ENCODE data around the gene SCN9A. TPM values are rescaled to one million over a fixed set of nuclear protein-coding genes. Genes with fewer than 3 reads are reported as not detected.

The SCN9A gene
- total RNA-seq, 1 donor from 2014 or later, result 7.8 TPM

DNA sequence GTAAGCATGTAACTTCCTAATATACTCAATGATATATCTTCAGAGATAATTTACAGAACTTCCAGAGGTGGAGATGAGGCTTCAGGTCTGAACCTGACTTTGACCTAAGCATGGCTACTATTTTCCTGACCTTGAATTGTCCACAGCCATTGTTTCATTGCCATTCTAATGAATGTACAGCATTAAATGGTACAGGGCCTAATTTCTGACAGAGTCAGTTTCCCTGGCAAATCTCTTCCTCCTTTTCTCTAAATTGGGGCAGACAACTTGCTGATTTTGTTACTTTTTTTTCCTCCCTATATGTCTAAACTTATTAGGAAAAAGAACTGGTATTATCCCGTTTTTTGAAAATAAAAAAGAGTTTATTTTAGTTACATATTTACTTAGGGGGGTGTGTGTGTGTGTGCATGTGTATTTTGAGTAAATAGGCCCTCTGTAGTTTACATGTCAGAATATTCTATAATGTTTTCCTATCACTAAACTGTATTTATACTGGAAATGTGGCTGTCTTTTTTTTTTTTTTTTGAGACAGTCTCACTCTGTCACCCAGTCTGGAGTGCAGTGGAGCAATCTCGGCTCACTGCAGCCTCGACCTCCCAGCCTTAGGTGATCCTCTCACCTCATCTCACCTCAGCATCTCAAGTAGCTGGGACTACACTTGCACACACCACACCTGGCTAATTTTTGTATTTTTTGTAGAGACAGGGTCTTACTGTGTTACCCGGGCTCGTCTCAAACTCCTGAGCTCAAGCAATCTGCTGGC is 43.3 kb upstream of the SCN9A start:
- Mint-ChIP-seq H3K27me3 (ENCODE audit: low read depth, unreplicated experiment) (no peaks in the 10 kb centered on the region), H3K4me1 (ENCODE audit: low read depth, unreplicated experiment) (no peaks in the 10 kb centered on the region), H3K27ac (ENCODE audit: unreplicated experiment) (no peak overlapping the region), H3K9me3 (ENCODE audit: unreplicated experiment) (no peaks in the 10 kb centered on the region), H3K4me3 (ENCODE audit: unreplicated experiment) (no peak overlapping the region), H3K36me3 (ENCODE audit: low read depth, unreplicated experiment) (no peaks in the 10 kb centered on the region)
- Histone ChIP-seq H3K4me3 (ENCODE audit: insufficient read depth, low read depth, low read length) (no peak overlapping the region), H3K27ac (ENCODE audit: low read depth, low read length) (no peak overlapping the region), H3K36me3 (ENCODE audit: insufficient read depth, low read length) (no peaks in the 10 kb centered on the region), H3K9ac (ENCODE audit: low read length) (no peak overlapping the region), H4K20me1 (ENCODE audit: insufficient read depth, low read length) (no peaks in the 10 kb centered on the region), H3K27me3 (ENCODE audit: insufficient read depth, low read length) (no peaks in the 10 kb centered on the region), H3K9me3 (ENCODE audit: insufficient read depth, low read depth, low read length) (no peaks in the 10 kb centered on the region), H2AFZ (ENCODE audit: low read depth, low read length) (no peak overlapping the region), H3K4me2 (ENCODE audit: low read length) (no peak overlapping the region), H3K4me1 (ENCODE audit: insufficient read depth, low read length) (no peaks in the 10 kb centered on the region), H3K79me2 (ENCODE audit: insufficient read depth, low read length) (no peaks in the 10 kb centered on the region)
- DNase-seq (ENCODE audit: low read depth), result no peak
- no peak for TF ChIP-seq EZH2 (IDR thresholded peaks at IDR 0.05; ENCODE audit: insufficient read depth, low read length)
- TF ChIP-seq CTCF (IDR thresholded peaks at IDR 0.05; ENCODE audit: insufficient read depth, low read depth, low read length), result no peak
- no peak for FAIRE-seq

- peaks cover 2% of the 10 kb centered on the region for H3K4me1 Mint-ChIP-seq (ENCODE audit: low read depth, unreplicated experiment)
- TF ChIP-seq EZH2 (IDR thresholded peaks at IDR 0.05; ENCODE audit: insufficient read depth, low read length), result no peak
- no peak for TF ChIP-seq CTCF (IDR thresholded peaks at IDR 0.05; ENCODE audit: insufficient read depth, low read depth, low read length)
- Histone ChIP-seq H3K4me1 (ENCODE audit: insufficient read depth, low read length) (no peaks in the 10 kb centered on the region), H3K9ac (ENCODE audit: low read length) (no peak overlapping the region), H3K4me3 (ENCODE audit: insufficient read depth, low read depth, low read length) (no peak overlapping the region), H3K9me3 (ENCODE audit: insufficient read depth, low read depth, low read length) (no peaks in the 10 kb centered on the region), H3K27me3 (ENCODE audit: insufficient read depth, low read length) (no peaks in the 10 kb centered on the region), H3K79me2 (ENCODE audit: insufficient read depth, low read length) (no peaks in the 10 kb centered on the region), H3K27ac (ENCODE audit: low read depth, low read length) (no peak overlapping the region), H2AFZ (ENCODE audit: low read depth, low read length) (no peak overlapping the region), H4K20me1 (ENCODE audit: insufficient read depth, low read length) (no peaks in the 10 kb centered on the region), H3K4me2 (ENCODE audit: low read length) (no peak overlapping the region), H3K36me3 (ENCODE audit: insufficient read depth, low read length) (no peaks in the 10 kb centered on the region)
- DNase-seq (ENCODE audit: low read depth) (peak; percentile 53), FAIRE-seq (peak; percentile 52)
- H3K27ac Mint-ChIP-seq (ENCODE audit: unreplicated experiment), result no peak overlapping the region
- H3K27me3 Mint-ChIP-seq (ENCODE audit: low read depth, unreplicated experiment), result no peaks in the 10 kb centered on the region
- no peak overlapping the region for H3K4me3 Mint-ChIP-seq (ENCODE audit: unreplicated experiment)
- no peaks in the 10 kb centered on the region for H3K9me3 Mint-ChIP-seq (ENCODE audit: unreplicated experiment)
- no peaks in the 10 kb centered on the region for H3K36me3 Mint-ChIP-seq (ENCODE audit: low read depth, unreplicated experiment)
Measured at GRCh38 chr2:166417669-166418068, 41.9 kb upstream of the SCN9A start.

- H3K27ac Mint-ChIP-seq (ENCODE audit: unreplicated experiment), result no peak overlapping the region
- H3K4me1 Mint-ChIP-seq (ENCODE audit: low read depth, unreplicated experiment), result peaks cover 17% of the 10 kb centered on the region
- H3K27ac ChIP-seq (ENCODE audit: low read depth, low read length), result no peak overlapping the region
Measured at GRCh38 chr2:166413255-166413654, 37.5 kb upstream of the SCN9A start.

More at GRCh38 chr2:166413255-166413654, 37.5 kb upstream of the SCN9A start:
- H3K9me3 Mint-ChIP-seq (ENCODE audit: unreplicated experiment), result no peaks in the 10 kb centered on the region
- FAIRE-seq (no peak), DNase-seq (ENCODE audit: low read depth) (peak; percentile 23)
- H3K79me2 ChIP-seq (ENCODE audit: insufficient read depth, low read length), result no peaks in the 10 kb centered on the region
- no peaks in the 10 kb centered on the region for H3K27me3 Mint-ChIP-seq (ENCODE audit: low read depth, unreplicated experiment)
- H3K36me3 ChIP-seq (ENCODE audit: insufficient read depth, low read length), result no peaks in the 10 kb centered on the region
- H2AFZ ChIP-seq (ENCODE audit: low read depth, low read length), result no peak overlapping the region
- no peak overlapping the region for H3K4me3 Mint-ChIP-seq (ENCODE audit: unreplicated experiment)
- no peaks in the 10 kb centered on the region for H3K36me3 Mint-ChIP-seq (ENCODE audit: low read depth, unreplicated experiment)
- H3K9me3 ChIP-seq (ENCODE audit: insufficient read depth, low read depth, low read length), result no peaks in the 10 kb centered on the region
- H3K4me3 ChIP-seq (ENCODE audit: insufficient read depth, low read depth, low read length), result no peak overlapping the region
- H3K4me1 ChIP-seq (ENCODE audit: insufficient read depth, low read length), result peaks cover 18% of the 10 kb centered on the region
- no peaks in the 10 kb centered on the region for H3K27me3 ChIP-seq (ENCODE audit: insufficient read depth, low read length)
- H3K4me2 ChIP-seq (ENCODE audit: low read length), result no peak overlapping the region
- H4K20me1 ChIP-seq (ENCODE audit: insufficient read depth, low read length), result no peaks in the 10 kb centered on the region
- TF ChIP-seq CTCF (IDR thresholded peaks at IDR 0.05; ENCODE audit: insufficient read depth, low read depth, low read length), result no peak
- no peak for TF ChIP-seq EZH2 (IDR thresholded peaks at IDR 0.05; ENCODE audit: insufficient read depth, low read length)
- H3K9ac ChIP-seq (ENCODE audit: low read length), result no peak overlapping the region
